Activated effector memory CD4-positive, alpha-beta T cell treated with anti-CD3 and anti-CD28 coated beads, Interleukin-2, amount 50 U/mL, for 16 hours (primary cell): ENCODE measurements around the gene LAYN.

ENCODE experiments used
- DNase-seq: peaks from one replicate; pipeline ENCODE4 v3.0.0-alpha.2; 2020

The LAYN gene

GRCh38 chr11:111531687-111532364, 8.7 kb upstream of the LAYN start:
- peak; percentile 77 for DNase-seq

- DNase-seq = no peak
Observed at GRCh38 chr11:111532365-111532709, 8.2 kb upstream of the LAYN start.

- no peak for DNase-seq
Observed at GRCh38 chr11:111535281-111535680, 5.2 kb upstream of the LAYN start.

GRCh38 chr11:111537336-111537860, 3.1 kb upstream of the LAYN start:
- no peak for DNase-seq

GRCh38 chr11:111538407-111539114, 2.0 kb upstream of the LAYN start:
- no peak for DNase-seq

- DNase-seq = no peak
Observed at GRCh38 chr11:111539426-111540113, 950 bp upstream of the LAYN start.

GRCh38 chr11:111540937-111541253, 375 bp downstream of the LAYN start:
- DNase-seq = no peak

GRCh38 chr11:111541254-111542061, 938 bp downstream of the LAYN start:
- peak; percentile 63 for DNase-seq

- no peak for DNase-seq
Observed at GRCh38 chr11:111542606-111543275, 2.2 kb downstream of the LAYN start.

- no peak for DNase-seq
Observed at GRCh38 chr11:111548525-111548924, 8.0 kb downstream of the LAYN start.

GRCh38 chr11:111549196-111549868, 8.8 kb downstream of the LAYN start:
- no peak for DNase-seq

GRCh38 chr11:111549869-111550203, 9.3 kb downstream of the LAYN start:
- DNase-seq = no peak

- no peak for DNase-seq
Observed at GRCh38 chr11:111550258-111550657, 9.7 kb downstream of the LAYN start.

- no peak for DNase-seq
Observed at GRCh38 chr11:111554532-111554931, 14.0 kb downstream of the LAYN start.

GRCh38 chr11:111555255-111555654, 14.7 kb downstream of the LAYN start:
- DNase-seq = no peak

GRCh38 chr11:111557425-111558111, 17.0 kb downstream of the LAYN start:
- DNase-seq = no peak

GRCh38 chr11:111559800-111560464, 19.4 kb downstream of the LAYN start:
- no peak for DNase-seq

- no peak for DNase-seq
Observed at GRCh38 chr11:111560800-111561199, 20.3 kb downstream of the LAYN start.

- DNase-seq = no peak
Observed at GRCh38 chr11:111561306-111561705, 20.8 kb downstream of the LAYN start.

GRCh38 chr11:111561791-111562325, 21.3 kb downstream of the LAYN start:
- DNase-seq = no peak
